H9 (cell line): ENCODE measurements around the gene RRAGB. TPM values are rescaled to one million over a fixed set of nuclear protein-coding genes. Genes with fewer than 3 reads are reported as not detected.
"Not testable (repeated sequence)": the region's sequence is repeated elsewhere in the genome, so short reads cannot be mapped to it uniquely, and the experiment has no call there.

Source experiments
- DNase-seq: peaks from one replicate; pipeline ENCODE4 v3.0.0-alpha.2; 2017
- H2AFZ ChIP-seq: one replicate; pipeline ENCODE4 v1.6.1; 2013; ENCODE audit warnings: mild to moderate bottlenecking, low read length, control low read depth, moderate library complexity
- H2AK5ac ChIP-seq: 2 replicates; pipeline ENCODE4 v1.6.1; 2013; ENCODE audit warnings: low read length, control low read depth, mixed read lengths; ENCODE audit not compliant: insufficient read length
- H2BK120ac ChIP-seq: one replicate; pipeline ENCODE4 v1.6.1; 2013; ENCODE audit warnings: low read depth, mild to moderate bottlenecking, low read length, control low read depth, inconsistent platforms; ENCODE audit not compliant: poor library complexity, severe bottlenecking
- H2BK12ac ChIP-seq: 2 replicates; pipeline ENCODE4 v1.6.1; 2013; ENCODE audit warnings: low read length, control low read depth, mixed read lengths, low read depth; ENCODE audit not compliant: insufficient read length
- H2BK15ac ChIP-seq: 2 replicates; pipeline ENCODE4 v1.6.1; 2013; ENCODE audit warnings: low read depth, low read length, control low read depth
- H2BK20ac ChIP-seq: one replicate; pipeline ENCODE4 v1.6.1; 2013; ENCODE audit warnings: low read depth, mild to moderate bottlenecking, low read length, control low read depth, inconsistent platforms; ENCODE audit not compliant: poor library complexity, severe bottlenecking
- H2BK5ac ChIP-seq: 2 replicates; pipeline ENCODE4 v1.6.1; 2013; ENCODE audit warnings: low read length, control low read depth, mixed read lengths; ENCODE audit not compliant: insufficient read length
- H3K14ac ChIP-seq: 2 replicates; pipeline ENCODE4 v1.6.1; 2013; ENCODE audit warnings: low read length, control low read depth; ENCODE audit not compliant: insufficient read depth
- H3K18ac ChIP-seq: 2 replicates; pipeline ENCODE4 v1.6.1; 2013; ENCODE audit warnings: low read depth, mild to moderate bottlenecking, mixed read lengths, low read length, control low read depth; ENCODE audit not compliant: insufficient read length
- H3K23ac ChIP-seq: 2 replicates; pipeline ENCODE4 v1.6.1; 2013; ENCODE audit warnings: low read length, control low read depth, mixed read lengths, low read depth; ENCODE audit not compliant: insufficient read length
- H3K23me2 ChIP-seq: 2 replicates; pipeline ENCODE4 v1.6.1; 2013; ENCODE audit warnings: low read depth, mild to moderate bottlenecking, mixed read lengths, low read length, control low read depth; ENCODE audit not compliant: insufficient read length, poor library complexity, severe bottlenecking
- H3K27ac ChIP-seq: 2 replicates; pipeline ENCODE4 v1.5.1; 2013; ENCODE audit warnings: low read length, control low read depth, mixed read lengths, low read depth; ENCODE audit not compliant: insufficient read length
- H3K27me3 ChIP-seq: 2 replicates; pipeline ENCODE4 v1.6.1; 2013; ENCODE audit warnings: low read length, control low read depth, inconsistent platforms; ENCODE audit not compliant: insufficient read depth
- H3K4ac ChIP-seq: 2 replicates; pipeline ENCODE4 v1.6.1; 2013; ENCODE audit warnings: low read depth, mild to moderate bottlenecking, control low read depth, inconsistent platforms, low read length, moderate library complexity
- H3K4me1 ChIP-seq: 2 replicates; pipeline ENCODE4 v1.6.1; 2013; ENCODE audit warnings: low read length, control low read depth, inconsistent platforms; ENCODE audit not compliant: insufficient read depth
- H3K4me2 ChIP-seq: 2 replicates; pipeline ENCODE4 v1.6.1; 2013; ENCODE audit warnings: low read length, control low read depth, mixed read lengths; ENCODE audit not compliant: insufficient read length, insufficient read depth
- H3K56ac ChIP-seq: 2 replicates; pipeline ENCODE4 v1.6.1; 2013; ENCODE audit warnings: low read depth, mild to moderate bottlenecking, mixed read lengths, low read length, control low read depth; ENCODE audit not compliant: insufficient read length
- H3K79me1 ChIP-seq: 2 replicates; pipeline ENCODE4 v1.6.1; 2013; ENCODE audit warnings: low read depth, mild to moderate bottlenecking, moderate library complexity, low read length, control low read depth, inconsistent platforms; ENCODE audit not compliant: insufficient read depth, poor library complexity, severe bottlenecking
- H3K79me2 ChIP-seq: 2 replicates; pipeline ENCODE4 v1.6.1; 2013; ENCODE audit warnings: low read length, control low read depth, inconsistent platforms; ENCODE audit not compliant: insufficient read depth
- H3K9ac ChIP-seq: 2 replicates; pipeline ENCODE4 v1.6.1; 2013; ENCODE audit warnings: low read length, control low read depth, mixed read lengths; ENCODE audit not compliant: insufficient read length; ENCODE audit errors: extremely low read depth
- H3K9me3 ChIP-seq: one replicate; pipeline ENCODE4 v1.6.1; 2013; ENCODE audit warnings: low read depth, low read length, inconsistent platforms; ENCODE audit not compliant: control insufficient read depth
- H3T11ph ChIP-seq: one replicate; pipeline ENCODE4 v1.6.1; 2013; ENCODE audit warnings: mild to moderate bottlenecking, low read length, control low read depth, inconsistent platforms
- H4K20me1 ChIP-seq: one replicate; pipeline ENCODE4 v1.6.1; 2013; ENCODE audit not compliant: control insufficient read depth, insufficient read length, insufficient read depth
- H4K5ac ChIP-seq: 2 replicates; pipeline ENCODE4 v1.6.1; 2013; ENCODE audit warnings: low read depth, mild to moderate bottlenecking, mixed read lengths, low read length, control low read depth; ENCODE audit not compliant: insufficient read length
- H4K8ac ChIP-seq: replicated peaks from 2 replicates; pipeline ENCODE4 v1.6.1; 2013; ENCODE audit warnings: low read length, control low read depth, mixed read lengths, low read depth; ENCODE audit not compliant: insufficient read length
- H4K91ac ChIP-seq: 2 replicates; pipeline ENCODE4 v1.6.1; 2013; ENCODE audit warnings: low read depth, mild to moderate bottlenecking, moderate library complexity, mixed read lengths, low read length, control low read depth; ENCODE audit not compliant: insufficient read length
- H3K27ac Mint-ChIP-seq, 3 experiments: 2 replicates in 2 of 3; 3 replicates in 1 of 3; pipeline ENCODE4 v1.8.0; 2020 to 2021; ENCODE audit warnings: mixed read lengths in 3 of 3, mild to moderate bottlenecking in 1 of 3, moderate library complexity in 1 of 3
- H3K27me3 Mint-ChIP-seq: 2 replicates; pipeline ENCODE4 v1.8.0; 2021; ENCODE audit warnings: low read depth, mild to moderate bottlenecking, moderate library complexity, mixed read lengths
- H3K36me3 Mint-ChIP-seq, 3 experiments: 2 replicates in 2 of 3; 3 replicates in 1 of 3; pipeline ENCODE4 v1.8.0; 2020 to 2021; ENCODE audit warnings: low read depth in 3 of 3, mixed read lengths in 3 of 3; ENCODE audit not compliant: insufficient read depth in 1 of 3
- H3K4me1 Mint-ChIP-seq, 2 experiments: 2 replicates each; pipeline ENCODE4 v1.8.0; 2020; ENCODE audit warnings: mixed read lengths in 2 of 2
- H3K4me3 Mint-ChIP-seq, 2 experiments: 2 replicates in 1 of 2; 3 replicates in 1 of 2; pipeline ENCODE4 v1.8.0; 2020 to 2021; ENCODE audit warnings: mild to moderate bottlenecking in 2 of 2, mixed read lengths in 2 of 2, moderate library complexity in 1 of 2
- H3K9me3 Mint-ChIP-seq, 2 experiments: 2 replicates in 1 of 2; 3 replicates in 1 of 2; pipeline ENCODE4 v1.8.0; 2020; ENCODE audit warnings: mild to moderate bottlenecking in 2 of 2, mixed read lengths in 2 of 2, moderate library complexity in 1 of 2
- WGBS: extraction: QIAGEN DNeasy Blood & Tissue Kit; methylation state at CpG from one replicate; pipeline ENCODE4 v1.1.7; 2013; ENCODE audit warnings: missing lambda C conversion rate, low lambda C conversion rate, mixed read lengths; ENCODE audit not compliant: insufficient read length; ENCODE audit errors: extremely low coverage; 5-methylcytosine and 5-hydroxymethylcytosine counted together
- total RNA-seq: library from RNA; stranded (reverse); gene quantifications from 2 replicates; pipeline ENCODE4 v1.2.1, GENCODE V29; 2021

RRAGB gene
- total RNA-seq, 1 experiment from 2014 or later, result 10.3 TPM

DNA sequence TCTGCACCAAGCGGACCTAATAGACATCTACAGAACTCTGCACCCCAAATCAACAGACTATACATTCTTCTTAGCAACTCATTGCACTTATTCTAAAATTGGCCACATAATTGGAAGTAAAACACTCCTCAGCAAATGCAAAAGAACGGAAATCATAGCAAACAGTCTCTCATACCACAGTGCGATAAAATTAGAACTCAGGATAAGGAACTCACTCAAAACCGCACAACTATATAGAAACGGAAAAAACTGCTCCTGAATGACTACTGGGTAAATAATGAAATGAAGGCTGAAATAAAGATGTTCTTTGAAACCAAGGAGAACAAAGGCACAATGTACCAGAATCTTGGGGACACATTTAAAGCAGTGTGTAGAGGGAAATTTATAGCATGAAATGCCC lies 12.5 kb upstream of the RRAGB start:
- not testable (repeated sequence) for H3K27me3 ChIP-seq, H4K8ac ChIP-seq, H2BK5ac ChIP-seq, H3K27ac ChIP-seq, H2BK20ac ChIP-seq, H3K79me2 ChIP-seq, H3K79me1 ChIP-seq, H3K27ac Mint-ChIP-seq, H3K4me1 Mint-ChIP-seq, H3K56ac ChIP-seq, H3K4ac ChIP-seq, H2AFZ ChIP-seq, DNase-seq, H3K14ac ChIP-seq, H3K23ac ChIP-seq, H4K20me1 ChIP-seq, H2AK5ac ChIP-seq, H4K91ac ChIP-seq, H2BK15ac ChIP-seq, H3K18ac ChIP-seq, H3K4me3 Mint-ChIP-seq, H2BK120ac ChIP-seq, H3K23me2 ChIP-seq, H3T11ph ChIP-seq, H2BK12ac ChIP-seq, H3K4me1 ChIP-seq, H3K27me3 Mint-ChIP-seq, H3K9ac ChIP-seq, H4K5ac ChIP-seq, H3K4me2 ChIP-seq
- WGBS, result no CpG with 5 or more reads among the region's 5 CpGs
- Mint-ChIP-seq H3K36me3 (peaks cover 0 to 20% (median 7%) of the 10 kb centered on the region in 3 experiments; a peak in 5 of 7 replicates), H3K9me3 (peaks cover 90 to 94% of the 10 kb centered on the region in 2 experiments)
- H3K9me3 ChIP-seq, result peaks cover 47% of the 10 kb centered on the region
